CD4-positive, alpha-beta T cell treated with Interleukin-1 beta for 1 hour (primary cell): ENCODE results near the gene DCLK2.

Source experiments
- DNase-seq, 2 donors: peaks; one replicate each; pipeline ENCODE4 v3.0.0-alpha.2; 2020 to 2022

DCLK2 gene

GRCh38 chr4:150212485-150212884, 134.2 kb downstream of the DCLK2 start:
- no peak for DNase-seq

GRCh38 chr4:150212927-150213326, 134.7 kb downstream of the DCLK2 start:
- no peak for DNase-seq

DNA sequence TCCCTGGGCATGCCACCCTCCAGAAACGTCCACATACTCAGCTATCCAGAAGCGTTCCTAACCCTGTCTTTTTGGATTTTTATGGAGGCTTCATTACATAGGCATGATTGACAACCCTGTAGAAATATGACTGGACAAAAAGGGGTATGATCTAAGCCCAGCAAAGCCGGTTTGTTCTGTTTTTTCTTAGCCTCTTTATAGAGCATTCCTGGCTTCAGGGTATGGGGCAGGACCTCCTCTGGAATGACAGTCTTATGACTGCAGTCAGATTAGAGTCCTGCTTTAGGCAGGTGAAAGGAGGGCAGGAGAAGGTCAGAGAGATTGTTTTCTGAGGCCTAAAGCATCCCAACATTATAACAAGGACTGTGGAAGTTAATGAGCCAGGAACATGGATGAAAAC, 137.4 kb downstream of the DCLK2 start:
- DNase-seq, result no peak

DNA sequence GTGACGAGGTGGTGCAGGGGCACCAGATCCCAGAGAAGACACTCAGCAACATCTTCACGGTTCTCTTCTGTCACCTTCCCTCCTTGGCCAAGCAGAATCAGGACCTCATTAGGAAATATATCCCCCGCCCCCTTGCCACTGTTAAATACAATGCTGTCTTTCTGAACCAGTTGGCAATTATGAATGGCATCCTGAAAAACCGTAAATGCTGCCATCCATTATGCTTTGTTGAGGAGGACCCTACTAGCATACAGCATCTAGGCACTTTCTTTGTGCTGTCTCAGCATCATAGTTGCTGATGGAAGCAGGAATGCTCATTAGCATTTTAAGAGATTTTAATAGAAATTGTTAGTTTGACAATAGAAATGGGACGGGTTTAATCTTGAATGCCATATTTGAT, 138.5 kb downstream of the DCLK2 start:
- DNase-seq, result no peak

DNA sequence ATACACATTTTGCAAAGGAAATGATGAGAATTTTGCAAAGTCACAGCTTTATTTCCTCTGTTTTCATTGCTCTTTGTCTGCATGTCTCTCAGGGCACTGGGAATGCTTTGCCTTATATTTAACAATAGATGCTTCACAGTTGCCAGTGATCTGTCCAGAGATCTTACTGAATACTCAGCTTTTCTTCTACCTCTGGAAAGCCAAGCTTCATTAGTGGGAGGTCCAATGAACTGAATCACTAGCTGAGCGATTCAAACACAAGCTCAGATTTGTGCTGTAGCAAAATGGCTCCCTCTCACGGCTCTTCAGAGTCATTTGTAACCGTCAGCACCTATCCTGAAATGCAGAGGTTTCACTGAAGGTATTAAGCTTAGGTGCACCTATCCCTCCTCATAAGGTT, 138.9 kb downstream of the DCLK2 start:
- DNase-seq, result no peak

DNA sequence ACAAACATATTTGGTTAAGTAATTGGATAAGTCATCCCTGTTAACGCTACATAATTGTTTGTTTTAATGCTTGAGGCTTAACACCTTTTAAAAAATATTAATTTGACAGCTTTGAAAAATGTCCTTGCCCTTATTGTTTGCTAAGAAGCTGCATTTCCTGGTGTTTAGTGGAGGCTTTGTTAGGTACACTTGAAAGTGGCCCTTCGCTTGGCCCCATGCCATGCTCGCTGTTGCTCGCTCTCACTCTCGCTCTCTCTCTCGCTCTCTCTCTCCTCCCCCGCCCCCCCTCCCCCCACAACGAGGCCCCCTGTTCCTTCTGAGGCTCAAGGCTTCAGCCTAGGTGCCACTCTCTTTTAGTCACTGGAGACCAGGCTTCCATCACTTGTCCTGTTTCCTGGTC, 139.6 kb downstream of the DCLK2 start:
- DNase-seq, result no peak

GRCh38 chr4:150218447-150218846, 140.2 kb downstream of the DCLK2 start:
- DNase-seq, result no peak

DNA sequence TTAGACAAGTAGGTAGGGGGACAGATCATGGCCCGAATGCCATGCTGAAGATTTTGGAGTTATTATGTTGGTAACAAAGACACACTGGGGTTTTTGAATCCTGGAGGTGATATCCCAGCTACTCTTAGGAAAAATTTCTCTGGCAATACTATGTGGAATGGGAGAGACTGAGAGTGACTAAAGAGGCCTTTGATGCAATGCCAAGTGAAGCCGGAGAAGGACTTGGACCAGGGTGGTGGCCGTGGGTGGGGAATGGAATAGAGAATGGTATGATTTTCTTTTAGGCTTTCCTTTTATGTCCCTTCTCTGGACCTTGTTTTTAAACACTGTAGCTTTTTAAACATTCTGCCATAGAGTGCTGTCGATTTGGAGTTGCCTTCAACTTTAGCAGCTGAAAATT, 141.6 kb downstream of the DCLK2 start:
- no peak for DNase-seq

- no peak for DNase-seq
Measured at GRCh38 chr4:150224896-150225591, 146.8 kb downstream of the DCLK2 start.

GRCh38 chr4:150229520-150229919, 151.3 kb downstream of the DCLK2 start:
- DNase-seq, result no peak

DNA sequence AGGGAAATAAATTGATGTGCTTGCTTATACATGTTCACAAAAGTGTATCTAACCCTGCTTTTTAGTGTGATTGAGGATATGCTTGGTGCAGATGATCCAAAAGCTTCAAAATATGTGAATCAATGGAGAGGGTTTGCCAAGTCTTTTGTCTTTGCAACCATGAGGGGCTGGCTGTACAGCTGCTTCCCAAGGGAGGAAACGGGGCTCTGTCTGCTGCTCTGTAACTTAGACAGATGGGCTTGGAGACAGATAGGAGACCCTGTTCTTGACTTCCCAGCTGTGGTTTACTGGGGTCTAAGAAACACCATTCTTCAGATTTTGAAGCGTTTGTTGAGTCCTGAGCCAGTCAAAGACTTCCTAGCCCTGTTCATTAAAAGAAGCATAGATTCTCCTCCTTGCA, 152.3 kb downstream of the DCLK2 start:
- DNase-seq, result no peak

DNA sequence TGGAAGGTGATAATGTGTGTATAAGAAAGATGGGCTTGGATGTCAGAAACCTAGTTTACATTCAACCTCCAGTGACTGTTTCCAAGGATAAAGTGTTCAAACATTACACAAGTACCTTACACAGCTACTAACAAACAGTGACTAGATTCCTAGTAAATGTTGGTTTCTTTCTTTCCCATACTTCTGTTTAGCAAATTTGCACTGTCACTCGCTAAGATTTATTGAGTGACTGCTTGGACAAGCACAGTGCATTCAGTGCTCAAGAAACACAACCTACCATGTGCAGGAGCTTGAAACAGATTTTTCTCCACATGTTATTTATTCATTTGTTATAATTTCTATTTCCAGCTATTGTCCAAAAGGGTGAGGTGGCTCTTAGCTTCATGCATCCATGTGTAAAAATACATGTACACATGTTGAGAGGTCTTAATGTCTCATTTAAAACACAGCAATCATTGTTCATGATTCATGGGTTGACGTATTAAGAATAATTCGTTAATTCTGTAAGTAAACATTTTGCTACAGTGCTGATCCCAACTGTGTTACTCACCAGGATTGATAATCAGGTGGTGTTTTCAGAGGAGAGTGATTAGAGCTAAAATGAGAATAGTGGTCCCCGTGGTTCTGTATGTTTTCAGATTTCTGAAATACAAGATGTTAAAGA, 153.0 kb downstream of the DCLK2 start:
- no peak for DNase-seq

DNA sequence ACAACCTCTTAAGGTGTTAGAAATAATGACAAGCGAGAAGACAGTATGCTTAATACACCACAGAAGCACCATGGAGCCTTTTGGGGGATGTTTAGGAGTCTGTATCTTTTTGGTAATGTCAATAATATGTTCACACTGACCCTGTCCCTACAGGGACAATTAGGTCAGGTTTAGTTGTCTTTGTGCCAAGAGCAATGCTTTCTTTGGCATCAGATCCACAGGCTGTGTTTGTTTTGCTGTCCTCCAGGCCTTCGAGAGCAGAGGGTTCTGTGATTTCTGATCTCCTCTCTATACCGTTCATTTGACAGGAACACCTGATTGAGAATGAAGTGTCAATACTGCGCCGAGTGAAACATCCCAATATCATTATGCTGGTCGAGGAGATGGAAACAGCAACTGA, 153.8 kb downstream of the DCLK2 start:
- DNase-seq, result no peak

DNA sequence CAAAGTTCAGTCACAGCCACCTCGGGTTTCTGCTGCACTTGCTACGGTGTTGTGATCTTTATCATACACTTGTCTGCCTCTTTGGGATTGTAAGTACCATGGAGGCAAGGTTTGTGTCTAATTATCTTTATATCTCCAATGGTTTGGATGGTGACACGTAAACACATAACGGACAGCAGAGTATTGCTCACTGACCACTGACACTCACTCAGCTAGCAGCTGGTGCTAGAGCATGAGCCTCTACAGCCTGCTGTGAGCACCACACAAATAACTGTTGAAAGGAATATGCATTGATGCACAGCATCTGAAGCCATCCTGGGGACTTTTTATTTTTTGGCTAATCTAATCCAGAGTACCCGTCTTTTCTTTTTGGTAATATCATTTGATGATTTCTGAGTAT, 156.0 kb downstream of the DCLK2 start:
- DNase-seq, result no peak

- DNase-seq, result no peak
Measured at GRCh38 chr4:150235317-150235716, 157.1 kb downstream of the DCLK2 start.

DNA sequence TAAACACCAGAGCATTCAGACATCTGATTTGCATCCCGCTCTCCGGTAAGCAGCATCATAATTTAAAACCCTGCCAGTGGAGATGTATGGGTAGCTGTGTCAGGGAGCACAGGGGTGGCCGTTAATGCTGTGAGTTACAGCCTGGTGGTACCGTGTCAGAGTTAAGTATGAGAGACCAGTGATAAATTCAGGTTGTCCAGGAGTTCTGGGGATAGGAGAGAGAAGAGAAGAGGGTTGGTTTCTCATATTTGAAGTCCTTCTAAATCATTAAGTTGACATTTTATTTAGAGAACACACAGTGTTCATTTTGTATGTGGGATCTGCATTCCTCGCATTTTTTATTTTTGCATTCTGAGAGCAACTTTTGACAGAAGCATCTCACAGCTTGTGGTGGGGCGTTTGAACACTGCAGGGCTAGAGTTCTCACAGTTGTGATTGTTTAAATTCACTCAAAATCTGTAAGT, 157.6 kb downstream of the DCLK2 start:
- no peak for DNase-seq

DNA sequence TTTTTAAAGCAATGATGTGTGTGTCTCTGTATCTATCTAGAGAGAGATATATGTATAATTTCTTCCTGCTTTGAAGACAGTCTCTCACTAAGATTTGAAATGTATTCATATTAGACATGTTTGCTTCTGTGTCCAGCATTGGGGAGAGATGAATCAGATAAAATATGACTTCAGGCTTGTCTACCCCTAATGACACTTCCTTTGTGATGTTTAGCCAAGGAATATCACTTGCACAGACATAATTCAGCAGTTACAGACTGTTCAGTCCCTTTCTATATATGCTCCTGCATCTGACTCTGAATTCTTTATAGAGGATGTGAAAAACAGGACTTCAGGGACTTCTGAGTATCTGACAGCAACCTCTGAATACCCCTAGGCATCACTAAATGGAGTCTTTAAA, 158.4 kb downstream of the DCLK2 start:
- no peak for DNase-seq

DNA sequence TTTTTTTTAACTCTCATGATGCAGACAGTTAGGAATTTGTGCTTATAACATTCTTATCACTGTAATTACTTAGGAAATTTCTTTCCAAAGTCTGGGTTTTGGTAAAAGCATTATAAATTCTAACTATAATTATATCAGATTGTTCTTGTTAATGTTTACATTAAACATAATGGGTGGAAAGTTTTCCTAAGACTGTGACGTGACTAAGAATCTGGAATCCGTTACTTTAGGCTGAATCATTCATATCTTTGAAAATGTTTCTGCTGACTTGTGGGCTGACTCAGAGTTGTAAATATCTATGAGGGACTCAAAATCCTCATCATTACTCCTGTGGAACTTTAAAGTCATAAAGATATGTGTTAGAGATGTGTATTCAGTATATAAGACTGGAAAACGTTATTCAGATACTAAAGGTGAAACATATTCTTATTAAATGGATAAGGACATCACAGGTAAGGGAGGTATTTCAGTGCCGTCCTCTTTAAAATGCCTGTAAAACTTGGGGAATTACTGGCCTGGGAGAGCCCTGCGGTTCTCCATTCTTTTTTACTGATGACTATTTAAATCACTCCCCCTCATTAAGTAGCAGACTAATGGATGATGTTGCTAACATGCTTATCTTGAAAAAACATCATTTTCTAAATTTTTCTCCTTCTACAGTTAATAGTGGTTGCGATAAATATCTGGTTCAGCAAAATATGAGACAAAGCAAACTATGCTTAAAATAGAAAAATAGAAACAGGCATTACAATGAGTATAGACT, 159.0 kb downstream of the DCLK2 start:
- DNase-seq, result no peak

- DNase-seq, result no peak
Measured at GRCh38 chr4:150238591-150238990, 160.3 kb downstream of the DCLK2 start.

GRCh38 chr4:150240011-150240410, 161.8 kb downstream of the DCLK2 start:
- DNase-seq, result no peak

DNA sequence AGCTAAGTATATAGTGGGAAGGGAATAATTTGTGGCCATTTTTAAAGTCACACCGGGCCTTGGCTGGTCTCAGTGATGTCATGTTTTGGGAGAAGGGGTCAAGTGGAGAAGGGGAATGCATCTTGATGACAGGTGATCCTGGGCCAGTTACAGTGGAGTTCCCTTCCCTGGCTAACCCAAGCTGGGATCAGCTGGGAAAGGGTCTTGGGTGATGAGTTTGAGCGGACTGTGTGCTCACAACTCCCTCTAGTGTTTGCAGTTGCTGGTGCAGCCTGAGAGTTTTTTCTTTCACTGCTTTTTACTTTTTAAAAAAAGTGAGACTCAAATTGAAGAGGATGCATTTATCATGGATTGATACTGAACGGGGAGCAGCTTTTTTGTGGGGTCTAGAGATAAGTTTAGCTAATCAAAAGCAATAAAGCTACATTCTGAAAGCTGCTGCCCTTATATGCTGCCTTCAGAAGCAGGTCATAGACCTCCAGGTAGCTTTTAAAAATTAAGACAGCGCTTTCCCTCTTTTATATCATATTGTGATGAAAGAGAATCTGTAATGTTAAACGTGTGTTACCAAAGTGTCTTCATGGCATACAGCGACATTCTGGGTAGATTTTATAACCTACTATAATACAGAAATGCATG, 164.7 kb downstream of the DCLK2 start:
- peak in 1 of 2 donors; percentile 7 for DNase-seq

DNA sequence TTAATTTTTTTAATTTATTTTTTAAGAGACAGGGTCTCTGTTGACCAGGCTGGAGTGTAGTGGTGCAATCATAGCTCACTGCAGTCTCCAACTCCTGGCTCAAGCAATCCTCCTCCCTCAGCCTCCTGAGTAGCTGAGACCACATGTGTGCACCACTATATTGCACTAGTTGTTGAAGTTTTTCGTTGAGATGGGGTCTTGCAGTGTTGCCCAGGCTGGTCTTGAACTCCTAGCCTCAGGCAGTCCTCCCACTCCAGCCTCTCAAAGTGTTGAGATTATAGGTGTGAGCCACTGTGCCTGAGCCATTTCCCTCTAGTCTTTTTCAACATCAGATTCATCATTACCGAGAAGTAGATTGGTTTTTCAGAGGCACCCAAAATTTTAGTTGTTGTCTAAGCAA, 165.7 kb downstream of the DCLK2 start:
- no peak for DNase-seq

DNA sequence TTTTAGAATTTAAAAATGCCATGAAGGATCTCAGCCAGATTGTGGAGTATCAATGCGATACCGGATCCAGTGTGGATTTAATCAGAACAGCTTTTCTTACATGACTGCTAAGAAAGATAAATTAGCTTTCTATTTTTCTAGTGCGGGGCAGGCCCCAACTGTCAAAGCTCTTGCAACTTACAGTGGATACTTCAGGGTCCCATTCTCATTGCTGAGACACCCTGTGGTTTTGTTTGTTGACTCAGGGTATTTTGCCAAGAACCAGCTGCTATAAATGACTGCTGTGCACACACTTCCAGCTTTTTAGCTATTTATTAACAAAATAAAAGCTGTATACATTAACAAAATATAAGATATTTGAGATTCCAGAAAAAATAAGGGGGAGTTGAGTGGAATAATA, 166.4 kb downstream of the DCLK2 start:
- DNase-seq, result no peak

DNA sequence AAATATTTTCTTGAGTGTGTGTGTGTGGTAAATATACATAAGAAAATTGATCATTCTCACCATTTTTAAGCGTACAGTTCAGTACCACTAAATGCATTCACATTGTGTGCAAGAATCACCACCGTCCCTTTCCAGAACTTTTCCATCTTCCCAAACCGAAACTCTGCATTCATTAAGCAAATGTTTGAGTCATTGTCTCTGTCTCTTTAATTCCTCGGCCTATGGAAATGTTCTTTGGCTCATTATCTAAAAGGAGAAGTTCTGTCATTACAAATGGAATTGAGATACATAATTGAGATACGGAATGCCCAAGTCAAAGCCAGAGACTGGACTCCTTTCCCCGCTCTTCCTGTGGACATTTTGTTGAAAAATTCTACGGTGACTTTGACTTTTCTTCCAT, 168.9 kb downstream of the DCLK2 start:
- no peak for DNase-seq
